IgD-negative memory B cell (primary cell): Measurements from ENCODE around the gene CRACDL. TPM values are rescaled to one million over a fixed set of nuclear protein-coding genes. Genes with fewer than 3 reads are reported as not detected.

ENCODE experiments used
- H3K27ac Mint-ChIP-seq, 3 donors: one replicate each; pipeline ENCODE4 v1.8.0; 2020 to 2022; ENCODE audit warnings: mild to moderate bottlenecking in 3 of 3, mixed read lengths in 3 of 3, moderate library complexity in 1 of 3
- H3K27me3 Mint-ChIP-seq: one replicate; pipeline ENCODE4 v1.8.0; 2021; ENCODE audit warnings: mixed read lengths
- H3K36me3 Mint-ChIP-seq: one replicate; pipeline ENCODE4 v1.8.0; 2020; ENCODE audit warnings: mild to moderate bottlenecking, mixed read lengths
- H3K4me1 Mint-ChIP-seq, 3 donors: one replicate each; pipeline ENCODE4 v1.8.0; 2020 to 2022; ENCODE audit warnings: mixed read lengths in 3 of 3, mild to moderate bottlenecking in 1 of 3
- H3K4me3 Mint-ChIP-seq, 4 donors: one replicate each; pipeline ENCODE4 v1.8.0; 2020 to 2022; ENCODE audit warnings: mild to moderate bottlenecking in 4 of 4, mixed read lengths in 4 of 4, moderate library complexity in 3 of 4
- H3K9me3 Mint-ChIP-seq, 3 donors: one replicate each; pipeline ENCODE4 v1.8.0; 2020 to 2021; ENCODE audit warnings: mixed read lengths in 3 of 3, mild to moderate bottlenecking in 1 of 3
- polyA plus RNA-seq: library from polyadenylated mRNA; unstranded; fragments of 300-500 nt; fragmentation: Illumina TruSeq; gene quantifications from one replicate; pipeline ENCODE4 v1.2.3, GENCODE V29; 2021

The CRACDL gene
- polyA plus RNA-seq, 1 donor from 2014 or later, result not detected

- H3K36me3 Mint-ChIP-seq, result no peaks in the 10 kb centered on the region
- H3K27ac Mint-ChIP-seq, result no peak overlapping the region
- peaks cover 3% of the 10 kb centered on the region for H3K27me3 Mint-ChIP-seq
- peaks cover 0 to 7% (median 0%) of the 10 kb centered on the region in 3 donors for H3K4me1 Mint-ChIP-seq
- H3K9me3 Mint-ChIP-seq, result peaks cover 0 to 2% (median 0%) of the 10 kb centered on the region in 3 donors
- no peak overlapping the region for H3K4me3 Mint-ChIP-seq
These were observed 61.8 kb downstream of the CRACDL start for GRCh38 chr2:98874186-98874689.

GRCh38 chr2:98872526-98872925 is 63.5 kb downstream of the CRACDL start:
- Mint-ChIP-seq H3K36me3 (no peaks in the 10 kb centered on the region), H3K4me3 (no peak overlapping the region), H3K9me3 (peaks cover 0 to 2% (median 0%) of the 10 kb centered on the region in 3 donors), H3K27ac (no peak overlapping the region), H3K4me1 (peaks cover 0 to 7% (median 0%) of the 10 kb centered on the region in 3 donors), H3K27me3 (peaks cover 2% of the 10 kb centered on the region)

GRCh38 chr2:98871506-98871905 is 64.5 kb downstream of the CRACDL start:
- H3K9me3 Mint-ChIP-seq, result peaks cover 0 to 2% (median 0%) of the 10 kb centered on the region in 3 donors
- H3K4me3 Mint-ChIP-seq, result no peak overlapping the region
- H3K36me3 Mint-ChIP-seq, result no peaks in the 10 kb centered on the region
- H3K4me1 Mint-ChIP-seq, result peaks cover 0 to 7% (median 0%) of the 10 kb centered on the region in 3 donors
- H3K27ac Mint-ChIP-seq, result no peak overlapping the region
- peaks cover 2% of the 10 kb centered on the region for H3K27me3 Mint-ChIP-seq

GRCh38 chr2:98870516-98871158 is 65.4 kb downstream of the CRACDL start:
- H3K36me3 Mint-ChIP-seq, result no peaks in the 10 kb centered on the region
- no peak overlapping the region for H3K4me3 Mint-ChIP-seq
- H3K27me3 Mint-ChIP-seq, result peaks cover 2% of the 10 kb centered on the region
- peaks cover 0 to 2% (median 0%) of the 10 kb centered on the region in 3 donors for H3K9me3 Mint-ChIP-seq
- H3K4me1 Mint-ChIP-seq, result peaks cover 0 to 7% (median 0%) of the 10 kb centered on the region in 3 donors
- H3K27ac Mint-ChIP-seq, result no peak overlapping the region

- H3K27me3 Mint-ChIP-seq, result peaks cover 2% of the 10 kb centered on the region
- peak overlapping the region in 1 of 4 donors; percentile 49 for H3K4me3 Mint-ChIP-seq
These were observed 66.2 kb downstream of the CRACDL start for GRCh38 chr2:98869870-98870269.

GRCh38 chr2:98869272-98869641 is 66.8 kb downstream of the CRACDL start:
- H3K4me1 Mint-ChIP-seq, result peaks cover 0 to 5% (median 0%) of the 10 kb centered on the region in 3 donors

More at GRCh38 chr2:98869870-98870269, 66.2 kb downstream of the CRACDL start:
- Mint-ChIP-seq H3K9me3 (peaks cover 0 to 2% (median 0%) of the 10 kb centered on the region in 3 donors), H3K4me1 (peaks cover 0 to 5% (median 0%) of the 10 kb centered on the region in 3 donors), H3K36me3 (no peaks in the 10 kb centered on the region), H3K27ac (no peak overlapping the region)

GRCh38 chr2:98868548-98869271 is 67.3 kb downstream of the CRACDL start:
- H3K9me3 Mint-ChIP-seq, result peaks cover 0 to 6% (median under 1%) of the 10 kb centered on the region in 3 donors
- peaks cover 2% of the 10 kb centered on the region for H3K27me3 Mint-ChIP-seq
- no peak overlapping the region for H3K27ac Mint-ChIP-seq
- no peaks in the 10 kb centered on the region for H3K36me3 Mint-ChIP-seq
- peaks cover 0 to 5% (median 0%) of the 10 kb centered on the region in 3 donors for H3K4me1 Mint-ChIP-seq
- H3K4me3 Mint-ChIP-seq, result peak overlapping the region in 1 of 4 donors; percentile 10

More at GRCh38 chr2:98869272-98869641, 66.8 kb downstream of the CRACDL start:
- Mint-ChIP-seq H3K4me3 (no peak overlapping the region), H3K36me3 (no peaks in the 10 kb centered on the region), H3K27ac (no peak overlapping the region), H3K9me3 (peaks cover 0 to 2% (median 0%) of the 10 kb centered on the region in 3 donors), H3K27me3 (peaks cover 2% of the 10 kb centered on the region)

- Mint-ChIP-seq H3K4me3 (no peak overlapping the region), H3K9me3 (peaks cover 3 to 11% (median 5%) of the 10 kb centered on the region in 3 donors), H3K4me1 (peaks cover 0 to 5% (median 0%) of the 10 kb centered on the region in 3 donors), H3K36me3 (no peaks in the 10 kb centered on the region), H3K27me3 (peaks cover 2% of the 10 kb centered on the region), H3K27ac (no peak overlapping the region)
These were observed 68.3 kb downstream of the CRACDL start for GRCh38 chr2:98867539-98868309.

- Mint-ChIP-seq H3K4me1 (peaks cover 0 to 5% (median 0%) of the 10 kb centered on the region in 3 donors), H3K27me3 (no peaks in the 10 kb centered on the region), H3K9me3 (peaks cover 8 to 19% (median 14%) of the 10 kb centered on the region in 3 donors), H3K36me3 (no peaks in the 10 kb centered on the region), H3K27ac (no peak overlapping the region), H3K4me3 (peak overlapping the region in 1 of 4 donors; percentile 4)
These were observed 70.0 kb downstream of the CRACDL start for GRCh38 chr2:98866033-98866432.

GRCh38 chr2:98861601-98862000 is 74.4 kb downstream of the CRACDL start:
- Mint-ChIP-seq H3K27me3 (peaks cover 1% of the 10 kb centered on the region), H3K36me3 (peaks cover 3% of the 10 kb centered on the region), H3K4me3 (no peak overlapping the region), H3K4me1 (no peaks in the 10 kb centered on the region), H3K9me3 (peaks cover 21 to 46% (median 43%) of the 10 kb centered on the region in 3 donors), H3K27ac (no peak overlapping the region)

- H3K9me3 Mint-ChIP-seq, result peaks cover 24 to 58% (median 55%) of the 10 kb centered on the region in 3 donors
- peaks cover 1% of the 10 kb centered on the region for H3K27me3 Mint-ChIP-seq
- H3K36me3 Mint-ChIP-seq, result peaks cover 3% of the 10 kb centered on the region
- no peak overlapping the region for H3K4me3 Mint-ChIP-seq
- H3K4me1 Mint-ChIP-seq, result no peaks in the 10 kb centered on the region
- no peak overlapping the region for H3K27ac Mint-ChIP-seq
These were observed 76.7 kb downstream of the CRACDL start for GRCh38 chr2:98859323-98859722.

GRCh38 chr2:98857001-98857400 is 79.0 kb downstream of the CRACDL start:
- Mint-ChIP-seq H3K9me3 (peaks cover 18 to 48% (median 48%) of the 10 kb centered on the region in 3 donors), H3K4me3 (no peak overlapping the region), H3K27me3 (peaks cover 7% of the 10 kb centered on the region), H3K4me1 (no peaks in the 10 kb centered on the region), H3K36me3 (peaks cover 3% of the 10 kb centered on the region), H3K27ac (no peak overlapping the region)

GRCh38 chr2:98854682-98855081 is 81.3 kb downstream of the CRACDL start:
- peaks cover 13 to 38% (median 35%) of the 10 kb centered on the region in 3 donors for H3K9me3 Mint-ChIP-seq
- H3K27ac Mint-ChIP-seq, result no peak overlapping the region
- no peaks in the 10 kb centered on the region for H3K4me1 Mint-ChIP-seq
- H3K36me3 Mint-ChIP-seq, result peaks cover 3% of the 10 kb centered on the region
- no peak overlapping the region for H3K4me3 Mint-ChIP-seq
- peaks cover 16% of the 10 kb centered on the region for H3K27me3 Mint-ChIP-seq

GRCh38 chr2:98852932-98853331 is 83.1 kb downstream of the CRACDL start:
- peaks cover 8 to 29% (median 23%) of the 10 kb centered on the region in 3 donors for H3K9me3 Mint-ChIP-seq
- H3K4me3 Mint-ChIP-seq, result no peak overlapping the region
- no peaks in the 10 kb centered on the region for H3K4me1 Mint-ChIP-seq
- no peaks in the 10 kb centered on the region for H3K36me3 Mint-ChIP-seq
- H3K27ac Mint-ChIP-seq, result no peak overlapping the region
- H3K27me3 Mint-ChIP-seq, result peaks cover 26% of the 10 kb centered on the region
